Measurements from ENCODE around the gene SNRNP25. TPM values are rescaled to one million over a fixed set of nuclear protein-coding genes. Genes with fewer than 3 reads are reported as not detected.

The SNRNP25 gene
- polyA plus RNA-seq, 3 donors, result 40.0 to 54.0 (median 45.0) TPM

DNA sequence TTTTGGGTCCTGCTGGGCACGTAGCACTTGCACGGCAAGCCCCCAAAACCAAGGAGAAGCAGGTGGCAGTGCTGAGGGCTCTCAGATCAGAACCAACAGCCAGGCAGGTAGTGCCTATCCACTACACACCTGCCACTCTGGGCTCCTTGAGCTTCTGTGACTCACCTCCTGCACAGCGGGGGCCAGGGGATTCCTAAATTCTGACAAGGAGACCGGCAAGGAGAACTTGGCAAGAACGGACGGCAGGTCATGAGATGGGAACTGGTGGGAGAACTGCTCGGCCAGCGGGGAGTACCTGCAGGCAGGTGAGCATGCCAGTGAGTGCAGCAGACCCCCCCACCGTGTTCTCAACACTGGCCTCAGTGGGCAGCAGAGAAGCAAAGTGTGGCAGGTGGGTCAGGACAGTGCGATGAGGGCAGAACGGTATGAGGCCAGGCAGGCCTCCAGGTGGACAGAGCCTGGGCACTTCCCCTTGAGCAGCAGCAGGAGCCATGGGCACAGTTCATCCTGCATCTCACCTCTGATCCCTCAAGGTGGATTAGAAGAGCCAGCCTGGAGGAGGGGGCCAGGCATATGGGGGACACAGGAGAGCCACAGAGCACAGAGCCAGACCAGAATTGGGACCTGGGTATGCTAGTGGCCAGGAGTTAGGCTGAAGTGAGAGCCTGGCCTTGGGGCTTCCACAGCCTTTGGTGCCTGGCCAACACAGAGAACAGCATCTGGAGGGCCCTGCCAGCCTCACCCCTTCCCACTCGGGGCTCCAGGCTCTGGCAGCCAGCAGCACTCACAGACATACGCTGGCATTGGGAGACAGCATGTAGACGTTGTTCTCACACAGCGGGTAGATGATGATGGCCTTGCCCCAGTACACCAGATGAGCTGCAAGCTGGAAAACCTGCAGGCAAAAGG lies 39.1 kb downstream of the SNRNP25 start:
- DNase-seq (ENCODE audit: low read depth in 3 of 3, low spot score in 2 of 3), result no peak

GRCh38 chr16:94918-95265 lies 41.3 kb downstream of the SNRNP25 start:
- DNase-seq (ENCODE audit: low read depth in 3 of 3, low spot score in 2 of 3), result no peak

GRCh38 chr16:96935-97381 lies 43.3 kb downstream of the SNRNP25 start:
- DNase-seq (ENCODE audit: low read depth in 3 of 3, low spot score in 2 of 3), result no peak

DNA sequence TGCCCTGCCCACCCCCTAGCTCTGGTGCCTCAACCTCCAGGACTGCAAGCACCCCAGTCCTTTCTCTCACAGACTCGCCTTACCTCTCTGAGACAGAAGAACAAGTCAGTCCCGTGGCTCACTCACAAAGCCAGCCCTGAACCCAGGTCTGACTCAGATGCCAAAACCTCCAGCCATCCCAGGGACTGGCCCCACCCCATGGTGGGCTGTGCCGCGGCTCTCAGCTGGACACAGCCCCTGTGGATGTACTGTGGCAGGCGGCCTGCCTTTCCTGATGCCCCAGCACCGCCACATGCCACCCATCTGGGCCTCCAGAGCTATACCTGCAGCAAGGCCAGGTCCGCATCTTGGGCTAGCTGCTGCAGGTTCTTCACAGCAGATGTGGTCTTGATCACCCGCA lies 44.2 kb downstream of the SNRNP25 start:
- DNase-seq (ENCODE audit: low read depth in 3 of 3, low spot score in 2 of 3), result no peak

DNA sequence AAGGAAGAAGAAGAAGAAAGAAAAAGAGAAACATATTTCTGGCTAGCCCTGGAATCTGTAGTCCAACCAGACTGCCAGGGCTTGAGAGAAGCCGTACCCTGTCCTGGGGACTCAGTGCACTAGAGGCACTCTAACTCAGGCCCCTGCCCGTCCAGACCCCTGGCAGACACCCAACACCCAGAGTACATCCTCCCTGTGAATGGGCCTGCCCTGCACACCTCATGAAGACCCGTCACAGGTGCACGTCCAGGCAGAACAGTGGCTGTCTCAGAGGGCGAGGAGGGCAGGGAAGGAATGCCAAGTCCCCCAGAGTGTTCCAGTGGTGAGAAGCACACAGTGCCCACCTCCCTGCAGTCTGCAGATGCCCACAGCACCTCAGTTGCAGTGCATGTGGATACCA lies 47.4 kb downstream of the SNRNP25 start:
- DNase-seq (ENCODE audit: low read depth in 3 of 3, low spot score in 2 of 3), result no peak

GRCh38 chr16:101586-101985 lies 48.0 kb downstream of the SNRNP25 start:
- no peak for DNase-seq (ENCODE audit: low read depth in 3 of 3, low spot score in 2 of 3)

GRCh38 chr16:102060-102855 lies 48.6 kb downstream of the SNRNP25 start:
- no peak for DNase-seq (ENCODE audit: low read depth in 3 of 3, low spot score in 2 of 3)

- DNase-seq (ENCODE audit: low read depth in 3 of 3, low spot score in 2 of 3), result no peak
These were observed 50.7 kb downstream of the SNRNP25 start for GRCh38 chr16:104355-104754.

DNA sequence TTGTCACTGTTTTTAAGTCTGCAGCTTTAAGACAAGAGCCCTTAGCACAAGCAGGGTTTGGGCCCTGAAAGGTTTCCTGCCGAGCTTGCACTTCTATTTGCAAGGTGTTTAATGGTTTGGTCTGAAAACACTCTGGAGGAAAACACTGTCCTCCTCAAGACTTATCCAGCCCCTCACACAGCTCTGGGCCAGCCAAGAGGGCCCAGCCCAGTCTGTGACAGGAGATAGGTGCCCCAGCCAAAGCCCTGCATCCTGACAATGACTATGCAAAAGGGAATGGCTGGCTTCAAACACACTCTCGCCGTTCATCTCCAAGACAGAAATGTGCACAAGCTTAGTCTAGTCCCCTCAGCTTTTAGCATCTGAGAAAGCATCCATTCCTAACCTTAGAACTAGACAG lies 51.3 kb downstream of the SNRNP25 start:
- DNase-seq (ENCODE audit: low read depth in 3 of 3, low spot score in 2 of 3), result no peak

DNA sequence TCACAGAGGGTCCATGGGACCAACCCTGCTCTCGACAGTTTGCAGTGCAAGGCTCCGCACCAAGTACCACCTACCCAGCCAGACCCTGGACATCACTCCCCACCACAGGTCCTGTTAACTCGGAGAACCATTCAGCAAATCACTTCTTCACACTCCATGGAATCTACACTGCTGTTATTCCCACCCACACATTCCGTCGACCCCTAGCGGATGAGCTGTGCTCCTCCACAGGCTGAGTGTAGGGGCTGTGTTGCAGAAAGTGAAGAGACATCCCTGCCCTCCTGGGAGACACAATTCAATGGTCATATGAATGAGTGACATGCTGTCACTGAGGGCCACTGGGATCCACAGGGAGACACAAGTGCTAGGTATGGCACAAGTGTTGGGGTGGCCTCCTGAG lies 51.9 kb downstream of the SNRNP25 start:
- DNase-seq (ENCODE audit: low read depth in 3 of 3, low spot score in 2 of 3), result no peak

GRCh38 chr16:106623-107324 lies 53.1 kb downstream of the SNRNP25 start:
- peak in 2 of 3 donors; percentile 63 for DNase-seq (ENCODE audit: low read depth in 3 of 3, low spot score in 2 of 3)

Other genes starting within 250 kb of the SNRNP25 start
- gene POLR3K, start 220 bp upstream of the SNRNP25 start, polyA plus RNA-seq (ENCODE audit: insufficient read length in 3 of 3), result 10 to 100 TPM; 14.7 to 16.5 (median 15.1) TPM
- gene RHBDF1, start 18.8 kb downstream of the SNRNP25 start, polyA plus RNA-seq (ENCODE audit: insufficient read length in 3 of 3), result 10 to 100 TPM; 20.1 to 20.8 (median 20.7) TPM
- 10 to 100 TPM; 16.0 to 19.4 (median 16.1) TPM for gene MPG, start 24.4 kb downstream of the SNRNP25 start, polyA plus RNA-seq (ENCODE audit: insufficient read length in 3 of 3)
- gene NPRL3, start 84.8 kb downstream of the SNRNP25 start, polyA plus RNA-seq (ENCODE audit: insufficient read length in 3 of 3), result 10 to 100 TPM; 24.8 to 29.8 (median 24.9) TPM
- gene HBZ, start 98.8 kb downstream of the SNRNP25 start, polyA plus RNA-seq (ENCODE audit: insufficient read length in 3 of 3), result 1 to 10 TPM in 2 of 3 donors, under 1 TPM in 1; 0.98 to 3.1 (median 1.1) TPM
- gene HBM, start 112.2 kb downstream of the SNRNP25 start, polyA plus RNA-seq (ENCODE audit: insufficient read length in 3 of 3), result 1 to 10 TPM; 1.7 to 4.0 (median 3.5) TPM
- gene HBA2, start 119.0 kb downstream of the SNRNP25 start, polyA plus RNA-seq (ENCODE audit: insufficient read length in 3 of 3), result 100 to 1,000 TPM; 754 to 948 (median 905) TPM
- 100 to 1,000 TPM; 505 to 589 (median 544) TPM for gene HBA1, start 122.9 kb downstream of the SNRNP25 start, polyA plus RNA-seq (ENCODE audit: insufficient read length in 3 of 3)
- under 1 TPM; 0.31 to 0.67 (median 0.39) TPM for gene HBQ1, start 126.6 kb downstream of the SNRNP25 start, polyA plus RNA-seq (ENCODE audit: insufficient read length in 3 of 3)
- 100 to 1,000 TPM; 103 to 129 (median 117) TPM for gene LUC7L, start 175.6 kb downstream of the SNRNP25 start, polyA plus RNA-seq (ENCODE audit: insufficient read length in 3 of 3)
- 10 to 100 TPM; 64.6 to 77.8 (median 64.6) TPM for gene FAM234A, start 181.0 kb downstream of the SNRNP25 start, polyA plus RNA-seq (ENCODE audit: insufficient read length in 3 of 3)
- gene RGS11, start 222.1 kb downstream of the SNRNP25 start, polyA plus RNA-seq (ENCODE audit: insufficient read length in 3 of 3), result 1 to 10 TPM in 2 of 3 donors, under 1 TPM in 1; 0.44 to 1.1 (median 1.0) TPM
- gene ARHGDIG, start 226.8 kb downstream of the SNRNP25 start, polyA plus RNA-seq (ENCODE audit: insufficient read length in 3 of 3), result 1 to 10 TPM; 1.5 to 2.6 (median 2.5) TPM
- 1 to 10 TPM in 2 of 3 donors, under 1 TPM in 1; 0.49 to 1.4 (median 1.1) TPM for gene PDIA2, start 229.3 kb downstream of the SNRNP25 start, polyA plus RNA-seq (ENCODE audit: insufficient read length in 3 of 3)